Measurements from ENCODE around the gene ALG9.

The ALG9 gene

DNA sequence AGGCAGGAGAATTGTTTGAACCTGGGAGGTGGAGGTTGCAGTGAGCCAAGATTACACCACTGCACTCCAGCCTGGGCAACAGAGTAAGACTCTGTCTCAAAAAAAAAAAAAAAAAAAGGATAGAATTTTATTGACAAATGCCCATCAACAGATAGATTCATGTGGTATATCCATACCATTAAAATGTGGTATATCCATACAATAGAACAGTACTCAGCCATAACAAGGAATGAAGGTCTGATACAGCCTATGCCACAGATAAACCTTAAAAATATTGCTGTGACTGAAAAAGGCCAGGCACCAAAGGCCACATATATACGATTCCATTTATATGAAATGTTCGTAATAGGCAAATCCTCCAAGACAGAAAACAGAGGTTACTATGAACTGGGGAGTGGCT, 59.9 kb downstream of the ALG9 start:
- TF ChIP-seq, protein P1, sequence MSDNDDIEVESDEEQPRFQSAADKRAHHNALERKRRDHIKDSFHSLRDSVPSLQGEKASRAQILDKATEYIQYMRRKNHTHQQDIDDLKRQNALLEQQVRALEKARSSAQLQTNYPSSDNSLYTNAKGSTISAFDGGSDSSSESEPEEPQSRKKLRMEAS (IDR thresholded peaks at IDR 0.05) = no peak
- TF ChIP-seq TEAD4 (IDR thresholded peaks at IDR 0.05) (no peak), TCF12 (IDR thresholded peaks at IDR 0.05; ENCODE audit: low read depth) (no peak)
- TF ChIP-seq, protein P2, sequence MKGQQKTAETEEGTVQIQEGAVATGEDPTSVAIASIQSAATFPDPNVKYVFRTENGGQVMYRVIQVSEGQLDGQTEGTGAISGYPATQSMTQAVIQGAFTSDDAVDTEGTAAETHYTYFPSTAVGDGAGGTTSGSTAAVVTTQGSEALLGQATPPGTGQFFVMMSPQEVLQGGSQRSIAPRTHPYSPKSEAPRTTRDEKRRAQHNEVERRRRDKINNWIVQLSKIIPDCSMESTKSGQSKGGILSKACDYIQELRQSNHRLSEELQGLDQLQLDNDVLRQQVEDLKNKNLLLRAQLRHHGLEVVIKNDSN (IDR thresholded peaks at IDR 0.05) = no peak

DNA sequence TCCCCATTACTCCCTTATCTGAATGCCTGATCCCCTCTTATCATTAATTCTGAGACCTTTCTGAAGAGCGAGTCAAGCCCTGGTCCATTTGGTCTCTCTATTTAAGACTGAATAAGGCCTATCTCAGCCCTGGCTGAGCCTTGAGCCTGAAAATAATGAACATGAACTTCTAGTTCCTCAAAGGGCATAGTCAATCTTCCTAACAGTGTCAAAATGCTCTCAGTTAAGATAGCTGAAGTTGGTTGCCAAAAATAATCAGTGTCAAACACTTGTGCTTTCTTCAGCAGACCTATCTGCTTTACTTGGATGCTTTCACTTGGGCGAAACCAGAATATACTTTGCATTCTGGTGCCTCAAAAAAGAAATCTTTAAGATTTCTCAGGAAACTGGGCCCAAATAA, 62.5 kb downstream of the ALG9 start:
- no peak for TF ChIP-seq TAF1 (IDR thresholded peaks at IDR 0.05; ENCODE audit: low read depth)
- TF ChIP-seq, protein P3, sequence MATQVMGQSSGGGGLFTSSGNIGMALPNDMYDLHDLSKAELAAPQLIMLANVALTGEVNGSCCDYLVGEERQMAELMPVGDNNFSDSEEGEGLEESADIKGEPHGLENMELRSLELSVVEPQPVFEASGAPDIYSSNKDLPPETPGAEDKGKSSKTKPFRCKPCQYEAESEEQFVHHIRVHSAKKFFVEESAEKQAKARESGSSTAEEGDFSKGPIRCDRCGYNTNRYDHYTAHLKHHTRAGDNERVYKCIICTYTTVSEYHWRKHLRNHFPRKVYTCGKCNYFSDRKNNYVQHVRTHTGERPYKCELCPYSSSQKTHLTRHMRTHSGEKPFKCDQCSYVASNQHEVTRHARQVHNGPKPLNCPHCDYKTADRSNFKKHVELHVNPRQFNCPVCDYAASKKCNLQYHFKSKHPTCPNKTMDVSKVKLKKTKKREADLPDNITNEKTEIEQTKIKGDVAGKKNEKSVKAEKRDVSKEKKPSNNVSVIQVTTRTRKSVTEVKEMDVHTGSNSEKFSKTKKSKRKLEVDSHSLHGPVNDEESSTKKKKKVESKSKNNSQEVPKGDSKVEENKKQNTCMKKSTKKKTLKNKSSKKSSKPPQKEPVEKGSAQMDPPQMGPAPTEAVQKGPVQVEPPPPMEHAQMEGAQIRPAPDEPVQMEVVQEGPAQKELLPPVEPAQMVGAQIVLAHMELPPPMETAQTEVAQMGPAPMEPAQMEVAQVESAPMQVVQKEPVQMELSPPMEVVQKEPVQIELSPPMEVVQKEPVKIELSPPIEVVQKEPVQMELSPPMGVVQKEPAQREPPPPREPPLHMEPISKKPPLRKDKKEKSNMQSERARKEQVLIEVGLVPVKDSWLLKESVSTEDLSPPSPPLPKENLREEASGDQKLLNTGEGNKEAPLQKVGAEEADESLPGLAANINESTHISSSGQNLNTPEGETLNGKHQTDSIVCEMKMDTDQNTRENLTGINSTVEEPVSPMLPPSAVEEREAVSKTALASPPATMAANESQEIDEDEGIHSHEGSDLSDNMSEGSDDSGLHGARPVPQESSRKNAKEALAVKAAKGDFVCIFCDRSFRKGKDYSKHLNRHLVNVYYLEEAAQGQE (IDR thresholded peaks at IDR 0.05; ENCODE audit: low read depth) = no peak
- TF ChIP-seq EGR1 (IDR thresholded peaks at IDR 0.05) = no peak
- no peak for TF ChIP-seq NFIC (IDR thresholded peaks at IDR 0.05)
- TF ChIP-seq FOXM1 (IDR thresholded peaks at IDR 0.05; ENCODE audit: borderline replicate concordance, low read depth) = no peak
- TF ChIP-seq, protein P1 (IDR thresholded peaks at IDR 0.05) = no peak
- TF ChIP-seq, protein P2 (IDR thresholded peaks at IDR 0.05) = no peak
- TF ChIP-seq TCF12 (IDR thresholded peaks at IDR 0.05; ENCODE audit: low read depth) = no peak
- TF ChIP-seq ZBTB7A (IDR thresholded peaks at IDR 0.05; ENCODE audit: low read depth) = no peak
- TF ChIP-seq RAD21 (IDR thresholded peaks at IDR 0.05; ENCODE audit: low read depth) = no peak
- TF ChIP-seq YY1 (IDR thresholded peaks at IDR 0.05; ENCODE audit: low read depth) = no peak
- no peak for TF ChIP-seq EP300 (IDR thresholded peaks at IDR 0.05; ENCODE audit: borderline replicate concordance)
- no peak for TF ChIP-seq TEAD4 (IDR thresholded peaks at IDR 0.05)
- TF ChIP-seq CREB1 (IDR thresholded peaks at IDR 0.05; ENCODE audit: low read depth) = no peak
- TF ChIP-seq CEBPB (IDR thresholded peaks at IDR 0.05) = no peak

DNA sequence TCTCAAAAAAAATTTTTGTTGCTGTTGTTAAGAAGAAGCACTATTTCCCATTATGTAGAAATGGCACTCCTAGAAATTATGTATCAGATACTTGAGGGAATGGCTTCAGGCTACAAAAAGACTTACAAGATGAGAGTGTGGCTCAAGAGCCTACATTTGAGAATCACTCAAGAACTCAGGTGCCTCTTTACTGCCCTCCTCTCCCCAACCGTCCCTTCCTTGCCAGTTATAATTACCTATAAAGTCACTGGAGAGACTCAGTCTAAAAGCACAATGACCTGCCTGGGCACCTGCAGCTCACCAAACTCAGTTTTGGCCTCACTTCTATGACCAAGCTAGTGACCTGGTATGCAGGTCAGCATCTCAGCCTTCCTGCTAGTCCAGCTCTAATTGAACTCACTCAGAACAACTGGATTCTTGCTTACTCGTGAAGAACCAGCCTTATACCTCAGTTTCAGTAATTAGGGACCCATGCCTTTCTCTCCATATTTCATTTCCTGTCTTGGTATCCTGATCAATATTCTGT, 63.3 kb downstream of the ALG9 start:
- TF ChIP-seq, protein P1 (IDR thresholded peaks at IDR 0.05) = no peak
- TF ChIP-seq TEAD4 (IDR thresholded peaks at IDR 0.05) = no peak
- no peak for TF ChIP-seq CREB1 (IDR thresholded peaks at IDR 0.05; ENCODE audit: low read depth)
- no peak for TF ChIP-seq FOXM1 (IDR thresholded peaks at IDR 0.05; ENCODE audit: borderline replicate concordance, low read depth)
- no peak for TF ChIP-seq RAD21 (IDR thresholded peaks at IDR 0.05; ENCODE audit: low read depth)
- no peak for TF ChIP-seq ZBTB7A (IDR thresholded peaks at IDR 0.05; ENCODE audit: low read depth)
- TF ChIP-seq YY1 (IDR thresholded peaks at IDR 0.05; ENCODE audit: low read depth) = no peak
- TF ChIP-seq, protein P3 (IDR thresholded peaks at IDR 0.05; ENCODE audit: low read depth) = no peak
- no peak for TF ChIP-seq EGR1 (IDR thresholded peaks at IDR 0.05)
- TF ChIP-seq NFIC (IDR thresholded peaks at IDR 0.05) = no peak
- no peak for TF ChIP-seq EP300 (IDR thresholded peaks at IDR 0.05; ENCODE audit: borderline replicate concordance)
- TF ChIP-seq TAF1 (IDR thresholded peaks at IDR 0.05; ENCODE audit: low read depth) = no peak
- TF ChIP-seq CEBPB (IDR thresholded peaks at IDR 0.05) = no peak
- no peak for TF ChIP-seq TCF12 (IDR thresholded peaks at IDR 0.05; ENCODE audit: low read depth)
- TF ChIP-seq, protein P2 (IDR thresholded peaks at IDR 0.05) = no peak

DNA sequence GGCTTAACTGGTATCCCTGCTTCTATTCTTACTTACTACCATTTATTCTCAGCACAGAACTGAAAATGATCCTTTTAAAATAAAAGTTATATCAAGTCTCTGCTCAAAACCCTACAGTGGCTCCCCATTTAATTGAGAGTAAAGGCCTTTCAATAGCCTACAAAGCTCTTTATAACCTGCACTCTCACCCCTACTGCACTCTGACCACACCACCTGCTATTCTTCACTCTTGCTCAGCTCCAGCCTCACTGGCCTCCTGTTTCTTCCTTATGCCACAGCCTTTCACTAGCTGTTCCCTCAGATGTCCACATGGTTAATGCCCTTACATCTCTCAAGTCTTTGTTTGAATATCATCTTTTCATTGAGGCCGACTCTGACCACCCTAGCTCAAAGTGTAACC, 64.3 kb downstream of the ALG9 start:
- TF ChIP-seq NFIC (IDR thresholded peaks at IDR 0.05) = no peak
- TF ChIP-seq, protein P3 (IDR thresholded peaks at IDR 0.05; ENCODE audit: low read depth) = no peak
- no peak for TF ChIP-seq CEBPB (IDR thresholded peaks at IDR 0.05)
- no peak for TF ChIP-seq CREB1 (IDR thresholded peaks at IDR 0.05; ENCODE audit: low read depth)

All from Ishikawa (cell line).